H1 (cell line): Measurements from ENCODE around the gene SLC1A4. TPM values are rescaled to one million over a fixed set of nuclear protein-coding genes. Genes with fewer than 3 reads are reported as not detected.

Source experiments
- CTCF ChIA-PET: fragments of 300-600 bp; sonication (Branson Sonifier 250); formaldehyde crosslinking; loops from one replicate; lab custom pipeline; 2021; ENCODE audit not compliant: partially characterized antibody; lab: Charles Lee
- POLR2A ChIA-PET: fragments of 300-600 bp; sonication (Branson Sonifier 250); formaldehyde crosslinking; loops from one replicate; lab custom pipeline; 2021; ENCODE audit warnings: inconsistent platforms; ENCODE audit not compliant: partially characterized antibody; lab: Charles Lee
- DNase-seq, 2 experiments: peaks; one replicate each; pipeline versions ENCODE4 v3.0.0 to v3.0.0-alpha.2; 2010 to 2022; ENCODE audit warnings: low spot score in 2 of 2, low read depth in 1 of 2, mixed read lengths in 1 of 2
- FAIRE-seq: peaks from 2 replicates; lab custom pipeline; 2011; peaks lifted over from hg19 to GRCh38; lab: Jason Lieb, UNC
- H2AFZ ChIP-seq: 2 replicates; pipeline ENCODE4 v1.8.1; 2012; ENCODE audit warnings: low read length, inconsistent platforms
- H2AK5ac ChIP-seq: 2 replicates; pipeline ENCODE4 v1.6.1; 2013; ENCODE audit warnings: low read depth, low read length
- H2BK120ac ChIP-seq: replicated peaks from 2 replicates; pipeline ENCODE3; 2013; ENCODE audit warnings: low read depth, low read length, inconsistent platforms
- H2BK12ac ChIP-seq: 2 replicates; pipeline ENCODE4 v1.6.1; 2013; ENCODE audit warnings: low read depth, low read length
- H2BK15ac ChIP-seq: 2 replicates; pipeline ENCODE4 v1.6.1; 2013; ENCODE audit warnings: low read length
- H2BK20ac ChIP-seq: 2 replicates; pipeline ENCODE4 v1.6.1; 2013; ENCODE audit warnings: low read length
- H2BK5ac ChIP-seq: 2 replicates; pipeline ENCODE4 v1.6.1; 2013; ENCODE audit warnings: low read depth, low read length
- H3K14ac ChIP-seq: 2 replicates; pipeline ENCODE4 v1.6.1; 2013; ENCODE audit warnings: inconsistent platforms; ENCODE audit not compliant: insufficient read length
- H3K18ac ChIP-seq: 2 replicates; pipeline ENCODE4 v1.6.1; 2013; ENCODE audit warnings: low read length; ENCODE audit errors: extremely low read depth
- H3K23ac ChIP-seq: 2 replicates; pipeline ENCODE4 v1.6.1; 2013; ENCODE audit warnings: inconsistent platforms; ENCODE audit not compliant: insufficient read length
- H3K23me2 ChIP-seq: 2 replicates; pipeline ENCODE4 v1.6.1; 2013; ENCODE audit warnings: low read depth, low read length
- H3K27ac ChIP-seq: 2 replicates; pipeline ENCODE4 v1.6.1; 2011; ENCODE audit warnings: low read depth, low read length, inconsistent platforms
- H3K27me3 ChIP-seq, 4 experiments: replicated peaks in 1 of 4; 1 replicate in 1 of 4; 2 replicates in 3 of 4; pipeline versions ENCODE4 v1.6.1 to v1.8.1; 2011 to 2013; ENCODE audit warnings: low read length in 3 of 4, mild to moderate bottlenecking in 3 of 4, inconsistent platforms in 2 of 4, mixed read lengths in 2 of 4, moderate library complexity in 1 of 4; ENCODE audit not compliant: control insufficient read depth in 3 of 4, insufficient read depth in 3 of 4; ENCODE audit errors: extremely low read depth in 1 of 4
- H3K36me3 ChIP-seq, 4 experiments: 2 replicates each; pipeline versions ENCODE4 v1.6.1 to v1.8.1; 2011 to 2013; ENCODE audit warnings: mild to moderate bottlenecking in 4 of 4, low read length in 3 of 4, moderate library complexity in 2 of 4, control low read depth in 1 of 4, inconsistent platforms in 1 of 4; ENCODE audit not compliant: insufficient read depth in 4 of 4, control insufficient read depth in 2 of 4
- H3K4ac ChIP-seq: replicated peaks from 2 replicates; pipeline ENCODE3; 2013; ENCODE audit warnings: low read length, low read depth, mixed read lengths, inconsistent platforms; ENCODE audit not compliant: insufficient read length
- H3K4me1 ChIP-seq, 4 experiments: replicated peaks in 1 of 4; 1 replicate in 1 of 4; 2 replicates in 3 of 4; pipeline versions ENCODE4 v1.6.1 to v1.8.1; 2011 to 2013; ENCODE audit warnings: low read length in 3 of 4, inconsistent platforms in 2 of 4, mixed read lengths in 1 of 4; ENCODE audit not compliant: insufficient read depth in 4 of 4, control insufficient read depth in 3 of 4
- H3K4me2 ChIP-seq, 2 experiments: 2 replicates each; pipeline versions ENCODE4 v1.6.1 to v1.8.1; 2011 to 2013; ENCODE audit warnings: low read depth in 2 of 2, low read length in 2 of 2, control low read depth in 1 of 2, inconsistent platforms in 1 of 2, mild to moderate bottlenecking in 1 of 2; ENCODE audit not compliant: insufficient read depth in 1 of 2
- H3K4me3 ChIP-seq, 4 experiments: fragments of 200-600, 300-600 bp in 1 of 4; sonication (generic), shearing (Covaris generic), sonication (Bioruptor Twin) in 1 of 4; 2 replicates each; pipeline versions ENCODE4 v1.5.1 to v1.8.1; 2011 to 2016; ENCODE audit warnings: low read length in 4 of 4, low read depth in 3 of 4, control low read depth in 2 of 4, inconsistent platforms in 2 of 4, mild to moderate bottlenecking in 2 of 4, mixed read lengths in 1 of 4, moderate library complexity in 1 of 4; ENCODE audit not compliant: insufficient read depth in 2 of 4; ENCODE audit errors: extremely low read depth in 1 of 4
- H3K56ac ChIP-seq: replicated peaks from 2 replicates; pipeline ENCODE3; 2013; ENCODE audit warnings: low read depth, mild to moderate bottlenecking, mixed read lengths, low read length, inconsistent platforms; ENCODE audit not compliant: insufficient read length
- H3K79me1 ChIP-seq: 2 replicates; pipeline ENCODE4 v1.6.1; 2013; ENCODE audit warnings: low read depth, low read length, control low read depth
- H3K79me2 ChIP-seq, 2 experiments: 2 replicates each; pipeline versions ENCODE4 v1.6.1 to v1.8.1; 2012 to 2013; ENCODE audit warnings: low read length in 2 of 2, mild to moderate bottlenecking in 2 of 2, inconsistent platforms in 1 of 2; ENCODE audit not compliant: insufficient read depth in 2 of 2, control insufficient read depth in 1 of 2
- H3K9ac ChIP-seq, 4 experiments: replicated peaks in 1 of 4; 1 replicate in 1 of 4; 2 replicates in 3 of 4; pipeline versions ENCODE4 v1.6.1 to v1.8.1; 2011 to 2013; ENCODE audit warnings: low read depth in 3 of 4, low read length in 3 of 4, control low read depth in 2 of 4, mild to moderate bottlenecking in 2 of 4, moderate library complexity in 2 of 4, inconsistent platforms in 1 of 4; ENCODE audit errors: extremely low read depth in 1 of 4
- H3K9me3 ChIP-seq, 2 experiments: 2 replicates each; pipeline versions ENCODE4 v1.6.1 to v1.8.1; 2012 to 2013; ENCODE audit warnings: mild to moderate bottlenecking in 2 of 2, moderate library complexity in 2 of 2, control low read depth in 1 of 2, inconsistent platforms in 1 of 2, low read depth in 1 of 2, low read length in 1 of 2, mixed read lengths in 1 of 2; ENCODE audit not compliant: insufficient read depth in 2 of 2
- H4K20me1 ChIP-seq, 2 experiments: replicated peaks in 1 of 2; 2 replicates each; pipeline versions ENCODE3 to v1.8.1; 2011 to 2013; ENCODE audit warnings: inconsistent platforms in 2 of 2, low read length in 2 of 2, mild to moderate bottlenecking in 1 of 2; ENCODE audit not compliant: insufficient read depth in 2 of 2, control insufficient read depth in 1 of 2
- H4K5ac ChIP-seq: 2 replicates; pipeline ENCODE4 v1.6.1; 2013; ENCODE audit warnings: low read length, low read depth, mixed read lengths, inconsistent platforms; ENCODE audit not compliant: insufficient read length
- H4K8ac ChIP-seq: 2 replicates; pipeline ENCODE4 v1.8.0; 2013; ENCODE audit warnings: mild to moderate bottlenecking, moderate library complexity, low read length, inconsistent platforms; ENCODE audit not compliant: insufficient read depth; ENCODE audit errors: extremely low read depth
- H4K91ac ChIP-seq: replicated peaks from 2 replicates; pipeline ENCODE3; 2013; ENCODE audit warnings: low read length, mixed read lengths, inconsistent platforms; ENCODE audit not compliant: insufficient read length
- EGR1 ChIP-seq: IDR thresholded peaks from 2 replicates; pipeline ENCODE4 v1.6.1; 2011; ENCODE audit warnings: low read depth, low read length, borderline replicate concordance
- WGBS, 2 experiments: shearing (Covaris generic) in 1 of 2; methylation state at CpG; one replicate each; pipeline versions ENCODE4 v1.1.6 to v1.1.7; 2013 to 2015; ENCODE audit warnings: low lambda C conversion rate in 2 of 2, mixed read lengths in 2 of 2, inconsistent platforms in 1 of 2, low coverage in 1 of 2, missing lambda C conversion rate in 1 of 2; ENCODE audit not compliant: insufficient replicate concordance in 2 of 2, insufficient coverage in 1 of 2, insufficient read length in 1 of 2; ENCODE audit errors: extremely low coverage in 1 of 2, missing lambda C conversion rate in 1 of 2; 5-methylcytosine and 5-hydroxymethylcytosine counted together
- polyA plus RNA-seq, 7 experiments: library from polyadenylated mRNA; depleted of rRNA in 3 of 7; stranded (reverse) in 5 of 7; unstranded in 2 of 7; fragments of >200 nt in 5 of 7; fragments of 200-250 nt in 2 of 7; gene quantifications; 1 replicate in 5 of 7; 2 replicates in 1 of 7; 4 replicates in 1 of 7; pipeline versions ENCODE4 v1.2.1 to v1.2.3, GENCODE V29; 2011 to 2013; ENCODE audit warnings: missing spikeins in 2 of 7, mixed read lengths in 2 of 7
- total RNA-seq: library from RNA; stranded (reverse); fragmentation: NEBNext Ultra II Directional; extraction: Animal tissue kit (Norgen Biotek cat#: 25700); gene quantifications from 2 replicates; pipeline ENCODE4 v1.2.1, GENCODE V29; 2021

The SLC1A4 gene
- total and polyA plus RNA-seq, 2 of the 8 experiments (the other 6 are each of a cell fraction or from before 2014, with no cell fraction given) = 0.44 to 0.86 TPM

DNA sequence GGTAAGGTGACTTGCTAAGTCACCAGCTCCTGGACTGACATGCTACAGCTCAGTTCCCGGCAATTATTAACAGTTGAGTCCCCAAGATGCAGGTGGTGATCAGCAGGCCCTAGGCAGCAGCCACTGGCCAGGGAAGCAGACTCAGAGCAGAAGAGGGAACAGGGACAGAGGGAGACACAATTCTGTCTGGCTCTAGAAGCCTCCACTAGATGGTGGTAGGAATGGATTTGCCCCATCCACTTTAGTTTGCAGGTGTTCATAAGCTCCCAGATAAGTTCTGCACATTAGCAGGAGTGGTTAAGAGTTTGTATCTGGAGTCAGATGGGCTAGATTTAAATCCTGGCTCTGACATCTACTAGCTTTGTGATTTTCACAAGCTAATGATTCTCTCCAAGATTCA is 25.5 kb upstream of the SLC1A4 start:
- H2BK120ac ChIP-seq = no peak overlapping the region
- no peak overlapping the region for H4K8ac ChIP-seq
- no peaks in the 10 kb centered on the region for H3K79me2 ChIP-seq
- FAIRE-seq = no peak
- WGBS, 2 experiments = 95% methylated on average over 1 of the region's 1 CpG; no CpG with 5 or more reads in 1 of the 2 experiments
- no peak overlapping the region for H4K91ac ChIP-seq
- no peak overlapping the region for H4K5ac ChIP-seq
- no peak for TF ChIP-seq EGR1
- no peak overlapping the region for H3K4ac ChIP-seq
- CTCF ChIA-PET = interaction anchor here (0.6 to 1.6 kb wide), 14 partner anchors 9 to 317 kb away, joined by 3 to 6 read pairs (median 3); no protein-coding TSS in a partner anchor
- no peaks in the 10 kb centered on the region for H3K4me1 ChIP-seq
- H3K27ac ChIP-seq = no peak overlapping the region
- H3K4me3 ChIP-seq = no peak overlapping the region
- no peak overlapping the region for H2AFZ ChIP-seq
- no peak overlapping the region for H2BK12ac ChIP-seq
- H3K9me3 ChIP-seq = no peaks in the 10 kb centered on the region
- no peaks in the 10 kb centered on the region for H4K20me1 ChIP-seq
- H3K79me1 ChIP-seq = no peaks in the 10 kb centered on the region
- H3K4me2 ChIP-seq = no peak overlapping the region
- no peaks in the 10 kb centered on the region; a peak in 1 of 7 replicates for H3K27me3 ChIP-seq
- H2BK20ac ChIP-seq = no peak overlapping the region
- H2BK15ac ChIP-seq = no peak overlapping the region
- H3K18ac ChIP-seq = no peak overlapping the region
- H2BK5ac ChIP-seq = no peak overlapping the region
- no peaks in the 10 kb centered on the region for H3K23me2 ChIP-seq
- DNase-seq = no peak
- H3K23ac ChIP-seq = no peak overlapping the region
- no peak overlapping the region for H3K56ac ChIP-seq
- no peak overlapping the region for H3K9ac ChIP-seq
- H3K14ac ChIP-seq = no peak overlapping the region
- POLR2A ChIA-PET = interaction anchor here (1.1 kb wide), 2 partner anchors 9 kb away, joined by 3 to 4 read pairs; no protein-coding TSS in a partner anchor
- no peaks in the 10 kb centered on the region for H3K36me3 ChIP-seq
- H2AK5ac ChIP-seq = no peak overlapping the region
